HG03575 (cell line): ENCODE results near the gene AADACL2.

Source experiments
- ATAC-seq: cut with Tn5 transposase; IDR thresholded peaks from one replicate; pipeline ENCODE4 v1.9.1; 2021; ENCODE audit not compliant: unreplicated experiment, insufficient number of reproducible peaks, low FRiP score; ENCODE audit errors: extremely low read depth

The AADACL2 gene

DNA sequence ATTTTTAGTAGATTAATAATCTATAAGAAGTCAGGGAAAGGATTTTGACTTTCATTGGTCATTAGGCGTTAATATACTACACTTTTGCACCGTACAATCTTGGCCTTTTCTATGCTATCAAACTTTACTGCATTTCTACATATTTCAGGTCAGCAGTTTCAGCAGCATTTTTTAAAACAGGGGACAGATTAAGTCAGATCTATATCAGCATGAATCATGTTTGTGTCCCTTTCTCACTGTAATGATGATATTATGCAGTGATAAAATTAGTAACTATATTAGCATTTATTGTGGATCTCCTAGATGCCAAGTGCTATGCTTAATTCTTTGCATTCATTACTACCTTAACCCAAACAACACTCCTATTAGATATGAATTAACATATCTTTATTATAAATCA, 59.9 kb downstream of the AADACL2 start:
- no peak for ATAC-seq

DNA sequence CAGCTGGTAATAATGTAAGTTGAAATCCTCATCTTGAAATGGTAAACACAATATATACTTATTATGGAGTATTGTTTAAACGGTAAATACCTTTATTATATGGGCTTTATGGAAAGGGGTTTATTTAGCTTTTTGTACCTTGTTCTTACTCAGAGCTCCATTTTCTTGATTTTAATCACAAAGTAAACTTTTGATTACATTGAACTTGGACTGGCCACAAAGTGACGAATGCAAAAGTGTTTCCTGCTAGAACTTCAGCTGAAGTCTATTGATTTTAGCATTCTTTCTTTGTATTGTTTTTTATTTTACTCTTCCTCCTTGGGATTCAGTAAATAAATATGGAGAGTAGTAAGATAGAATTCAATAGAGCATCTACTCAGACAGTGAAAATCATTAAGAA, 60.4 kb downstream of the AADACL2 start:
- no peak for ATAC-seq

DNA sequence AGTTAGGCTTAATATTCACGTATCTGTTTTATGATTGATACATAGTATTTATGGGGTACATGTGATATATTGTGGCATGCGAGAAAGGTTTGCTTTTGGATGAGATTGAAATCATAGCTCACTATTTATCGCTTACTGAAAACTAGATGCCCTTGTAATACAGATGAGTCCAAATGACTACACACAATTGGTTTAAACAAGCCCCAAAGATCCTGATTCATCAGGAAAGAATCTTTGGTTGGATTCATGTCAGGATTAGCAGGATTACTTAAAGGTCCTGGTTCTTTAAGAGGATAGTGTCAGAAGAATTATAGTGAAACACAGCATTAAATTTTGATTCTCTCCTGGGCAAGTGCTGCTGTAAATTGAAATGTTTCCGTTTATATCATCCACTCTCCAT, 61.5 kb downstream of the AADACL2 start:
- no peak for ATAC-seq

DNA sequence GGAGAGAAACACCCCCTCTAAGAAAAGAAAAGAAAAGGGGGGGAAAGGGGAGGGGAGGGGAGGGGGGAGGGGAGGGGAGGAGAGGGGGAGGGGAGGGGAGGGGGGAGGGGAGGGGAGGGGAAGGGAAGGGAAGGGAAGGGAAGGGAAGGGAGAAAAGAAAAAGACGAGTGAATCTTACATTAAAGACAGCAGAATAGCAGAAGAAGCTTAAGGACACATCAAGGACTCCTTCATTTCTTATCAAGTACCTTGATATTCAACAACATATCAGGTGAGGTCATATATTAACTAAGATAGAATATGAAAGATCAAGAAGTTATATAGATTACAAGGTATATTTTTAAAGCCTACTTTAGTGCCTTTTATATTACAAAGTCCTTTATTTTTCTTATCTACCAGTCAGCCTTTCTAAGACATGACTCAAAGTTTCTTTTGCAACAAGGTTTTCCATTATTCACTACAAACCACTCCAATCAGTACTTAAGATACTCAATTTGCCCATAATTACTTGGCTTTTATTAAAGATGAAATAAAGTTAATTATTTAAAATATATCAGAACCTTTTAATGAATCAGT, 62.5 kb downstream of the AADACL2 start:
- no peak for ATAC-seq

DNA sequence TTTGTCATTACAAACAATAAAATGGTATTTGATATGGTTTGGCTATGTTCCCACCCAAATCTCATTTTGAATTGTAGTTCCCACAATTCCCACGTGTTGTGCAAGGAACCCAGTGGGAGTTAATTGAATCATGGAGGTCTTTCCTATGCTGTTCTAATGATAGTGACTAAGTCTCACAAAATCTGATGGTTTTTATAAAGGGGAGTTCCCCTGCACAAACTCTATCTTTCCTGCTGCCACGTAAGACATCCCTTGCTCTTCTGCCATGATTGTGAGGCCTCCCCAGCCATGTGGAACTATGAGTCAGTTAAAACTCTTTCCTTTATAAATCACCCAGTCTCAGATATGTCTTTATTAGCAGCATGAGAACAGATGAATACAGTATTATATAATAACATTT, 64.7 kb downstream of the AADACL2 start:
- no peak for ATAC-seq

DNA sequence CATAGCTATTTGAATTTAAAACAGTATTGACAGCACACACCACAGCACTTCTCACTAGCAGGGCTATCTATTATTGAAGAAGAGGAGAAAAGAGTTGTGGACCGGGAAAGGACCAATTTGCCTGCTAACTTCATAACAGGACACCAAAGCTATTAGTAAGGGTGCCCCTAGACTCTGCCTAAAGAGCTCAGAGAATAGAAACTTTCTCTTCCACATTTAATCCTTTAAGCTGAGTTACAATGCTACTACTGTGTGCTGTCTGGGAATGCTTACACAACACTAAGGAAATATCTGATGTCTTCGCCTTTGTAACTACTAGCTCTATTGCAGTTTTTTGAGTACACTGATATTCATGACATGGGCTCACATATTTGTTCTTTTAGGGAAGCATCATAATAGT, 66.7 kb downstream of the AADACL2 start:
- ATAC-seq: no peak

DNA sequence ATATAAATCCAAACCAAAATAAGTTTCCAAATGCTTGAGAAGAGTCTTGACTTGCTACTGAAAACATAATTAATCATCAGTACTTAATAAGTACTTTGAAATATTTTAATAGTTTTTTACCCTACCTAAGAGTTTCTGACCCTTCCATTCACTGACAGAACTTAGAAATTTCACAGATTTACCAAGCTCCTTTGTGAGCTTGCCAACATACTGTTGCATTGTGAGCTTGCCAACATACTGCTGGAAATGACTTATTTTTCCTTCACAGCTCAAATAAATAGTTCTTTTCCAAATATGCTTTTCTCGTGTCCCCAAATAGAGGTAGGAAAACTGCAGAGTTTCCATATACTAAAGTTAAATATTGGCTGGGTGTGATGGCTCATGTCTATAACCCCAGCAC, 70.5 kb downstream of the AADACL2 start:
- no peak for ATAC-seq

DNA sequence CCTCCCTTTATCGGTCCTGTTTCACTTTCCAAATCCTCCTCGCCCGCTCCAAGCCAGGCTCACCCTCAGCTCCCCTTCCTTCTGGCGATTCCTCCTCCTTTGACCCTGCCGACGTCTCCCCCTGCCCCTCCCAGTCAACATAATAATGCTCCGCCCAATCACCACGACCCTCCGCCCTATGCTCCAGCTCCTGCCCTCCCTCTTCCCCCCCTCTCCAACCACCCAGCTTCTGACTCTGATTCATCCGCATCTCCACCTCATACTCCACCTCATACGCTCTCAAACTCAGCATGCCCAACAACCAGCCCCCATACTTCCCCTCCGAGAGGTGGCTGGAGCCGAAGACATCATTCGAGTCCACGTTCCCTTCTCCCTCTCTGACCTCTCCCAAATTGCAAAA, 73.1 kb downstream of the AADACL2 start:
- no peak for ATAC-seq
